Hepatocyte (in vitro differentiated cells): Measurements from ENCODE around the gene EDARADD.

ENCODE experiments used
- CTCF ChIP-seq: fragments of 200-600 bp; sonication (generic); IDR thresholded peaks from 2 replicates; pipeline ENCODE4 v1.5.1; 2016; ENCODE audit warnings: antibody characterized with exemption, mild to moderate bottlenecking; ENCODE audit not compliant: poor library complexity
- EZH2 ChIP-seq: fragments of 200-600 bp; sonication (generic); IDR thresholded peaks from 2 replicates; pipeline ENCODE4 v1.6.1; 2016; ENCODE audit warnings: antibody characterized with exemption, mild to moderate bottlenecking, borderline replicate concordance
- EZH2phosphoT487 ChIP-seq: fragments of 200-600 bp; sonication (generic); IDR thresholded peaks from one replicate; pipeline ENCODE4 v1.6.1; 2018; ENCODE audit warnings: antibody characterized with exemption, mild to moderate bottlenecking, low read depth, moderate library complexity; ENCODE audit not compliant: unreplicated experiment, severe bottlenecking

- TF ChIP-seq CTCF (no peak), EZH2phosphoT487 (no peak), EZH2 (no peak)
Observed at GRCh38 chr1:236497908-236498307, 103.8 kb downstream of the EDARADD start.
